D341Med (cell line): ENCODE data around the gene NSD2.
A peak's percentile ranks its signal among the peaks of the same experiment; 100 is the strongest.
"Not testable (repeated sequence)": the region's sequence is repeated elsewhere in the genome, so short reads cannot be mapped to it uniquely, and the experiment has no call there.

Source experiments
- DNase-seq: peaks from one replicate; pipeline ENCODE4 v3.0.0; 2012; ENCODE audit warnings: low spot score

The NSD2 gene

GRCh38 chr4:1899149-1900086, 28.2 kb downstream of the NSD2 start:
- DNase-seq: peak; percentile 89

DNA sequence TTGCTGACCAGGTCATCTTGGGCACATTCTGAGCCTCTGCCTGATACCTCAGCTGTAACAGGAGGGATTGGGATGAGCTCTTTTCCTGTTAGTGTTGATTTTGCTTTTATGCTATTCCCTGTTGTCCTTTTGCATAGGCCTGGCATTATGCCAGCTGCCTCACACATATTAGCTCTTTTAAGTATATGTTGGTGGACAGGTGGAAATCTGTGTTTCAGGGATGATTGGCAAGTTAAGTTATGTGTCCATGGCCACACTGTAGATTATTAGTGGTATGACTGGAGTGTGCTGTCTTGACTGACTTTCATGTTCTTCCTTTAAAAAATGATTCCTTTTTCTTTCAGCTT, 28.9 kb downstream of the NSD2 start:
- DNase-seq: no peak

DNA sequence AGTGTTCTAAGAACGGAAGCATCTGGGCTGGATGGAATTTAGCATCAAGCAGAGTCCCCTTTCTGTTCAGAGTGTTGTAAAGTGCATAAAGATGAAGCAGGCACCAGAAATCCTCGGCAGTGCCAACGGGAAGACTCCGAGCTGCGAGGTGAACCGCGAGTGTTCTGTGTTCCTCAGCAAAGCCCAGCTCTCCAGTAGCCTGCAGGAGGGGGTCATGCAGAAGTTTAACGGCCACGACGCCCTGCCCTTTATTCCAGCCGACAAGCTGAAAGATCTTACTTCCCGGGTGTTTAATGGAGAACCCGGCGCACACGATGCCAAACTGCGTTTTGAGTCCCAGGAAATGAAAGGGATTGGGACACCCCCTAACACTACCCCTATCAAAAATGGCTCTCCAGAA, 29.4 kb downstream of the NSD2 start:
- no peak for DNase-seq

DNA sequence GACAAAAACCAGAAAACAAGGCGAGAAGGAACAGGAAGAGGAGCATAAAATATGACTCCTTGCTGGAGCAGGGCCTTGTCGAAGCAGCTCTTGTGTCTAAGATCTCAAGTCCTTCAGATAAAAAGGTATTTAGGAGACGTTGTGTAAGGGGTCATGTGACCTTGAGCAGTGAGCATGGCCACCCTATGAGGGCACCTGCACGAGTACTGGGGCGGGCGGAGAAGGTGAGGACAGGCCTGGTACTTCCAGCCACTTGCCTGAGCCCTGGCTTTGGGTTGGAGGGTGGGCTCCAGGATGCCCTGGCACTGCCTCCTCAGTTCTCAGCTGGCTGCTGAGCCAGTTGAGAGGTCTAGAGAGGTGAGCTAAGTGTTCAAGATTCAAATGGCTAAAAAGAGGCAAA, 29.9 kb downstream of the NSD2 start:
- DNase-seq: no peak

- DNase-seq: no peak
Measured at GRCh38 chr4:1902243-1902642, 31.1 kb downstream of the NSD2 start.

DNA sequence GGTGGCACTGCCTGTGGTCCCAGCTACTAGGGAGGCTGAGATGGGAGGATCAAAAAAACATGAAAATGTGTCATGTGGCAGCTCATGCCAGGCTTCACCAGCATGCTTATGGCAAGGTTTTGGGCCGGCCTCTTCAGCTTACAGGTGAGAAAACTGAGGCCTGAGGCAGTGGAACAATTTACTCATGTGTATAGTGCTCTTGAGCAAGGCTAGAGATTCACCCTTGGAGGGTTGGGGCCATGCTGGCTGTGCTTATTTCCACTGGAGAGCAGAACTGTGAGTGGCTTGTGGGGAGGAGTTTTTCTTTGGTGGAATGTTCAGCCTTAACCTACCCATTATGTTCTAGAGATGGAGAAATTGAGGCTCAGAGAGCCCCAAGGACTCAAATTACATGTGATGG, 31.8 kb downstream of the NSD2 start:
- DNase-seq: no peak

DNA sequence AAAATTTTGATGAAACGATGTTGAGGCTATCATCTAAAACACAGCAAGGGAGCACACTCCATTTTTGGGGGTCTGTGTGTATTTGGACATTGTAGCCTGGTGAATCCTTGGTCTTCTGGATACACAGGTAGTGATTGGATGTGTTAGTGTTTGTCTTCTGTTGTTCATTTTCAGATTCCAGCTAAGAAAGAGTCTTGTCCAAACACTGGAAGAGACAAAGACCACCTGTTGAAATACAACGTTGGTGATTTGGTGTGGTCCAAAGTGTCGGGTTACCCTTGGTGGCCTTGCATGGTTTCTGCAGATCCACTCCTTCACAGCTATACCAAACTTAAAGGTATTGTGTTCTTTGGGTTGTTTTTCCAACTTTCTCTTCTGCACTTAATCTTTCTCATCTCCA, 32.8 kb downstream of the NSD2 start:
- DNase-seq: no peak

DNA sequence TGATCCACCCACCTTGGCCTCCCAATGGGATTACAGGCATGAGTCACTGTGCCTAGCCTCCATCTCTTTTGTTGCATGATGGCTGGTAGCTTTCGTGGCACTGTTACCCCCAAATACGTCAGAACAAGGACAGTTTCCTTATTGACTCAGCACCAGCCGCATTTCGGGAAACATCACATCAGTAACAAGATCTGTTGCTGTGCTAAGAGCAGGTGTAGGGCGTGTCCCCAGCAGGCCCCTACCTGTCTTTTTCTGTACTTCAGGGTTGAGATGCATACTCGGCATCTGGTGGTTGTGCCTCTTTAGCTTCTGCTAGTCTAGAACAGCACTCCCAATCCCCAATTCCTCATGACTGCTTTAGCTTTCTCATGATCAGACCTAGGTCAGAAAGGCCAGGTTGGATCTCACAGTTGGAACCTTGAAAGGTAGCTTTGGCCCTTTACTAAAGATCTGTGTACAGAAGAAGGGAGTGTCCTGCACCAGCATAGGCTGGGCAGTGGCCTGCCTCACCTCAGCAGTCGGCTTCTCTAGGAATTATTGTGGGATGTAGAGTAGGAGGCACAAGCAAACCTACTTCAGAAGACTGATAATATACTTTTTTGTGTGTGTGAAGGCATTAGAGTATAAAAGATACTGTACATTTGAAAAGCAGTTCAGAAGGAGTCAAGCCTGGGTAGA, 36.8 kb downstream of the NSD2 start:
- no peak for DNase-seq

GRCh38 chr4:1909696-1910095, 38.5 kb downstream of the NSD2 start:
- not testable (repeated sequence) for DNase-seq

DNA sequence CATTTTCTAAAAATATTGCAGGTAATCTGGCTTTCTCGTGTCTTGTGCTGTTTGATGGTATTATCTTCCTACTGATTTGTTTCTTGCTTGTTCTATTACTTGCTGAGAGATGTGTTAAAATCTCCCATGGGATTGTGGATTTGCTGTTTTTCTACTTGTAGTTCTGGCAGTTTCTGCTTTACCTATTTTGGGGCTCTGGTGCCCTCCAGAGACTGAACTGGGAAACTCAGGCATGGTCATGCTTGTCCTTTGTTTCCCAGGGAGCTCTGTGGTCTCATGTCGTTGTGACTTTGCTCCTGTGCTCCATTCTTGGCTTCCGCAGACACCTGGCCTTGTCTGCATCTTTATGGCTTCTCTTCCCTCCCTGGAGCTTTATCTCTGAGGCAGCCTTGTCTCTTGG, 39.5 kb downstream of the NSD2 start:
- peak; percentile 77 for DNase-seq

- DNase-seq: not testable (repeated sequence)
Measured at GRCh38 chr4:1911316-1911715, 40.1 kb downstream of the NSD2 start.

DNA sequence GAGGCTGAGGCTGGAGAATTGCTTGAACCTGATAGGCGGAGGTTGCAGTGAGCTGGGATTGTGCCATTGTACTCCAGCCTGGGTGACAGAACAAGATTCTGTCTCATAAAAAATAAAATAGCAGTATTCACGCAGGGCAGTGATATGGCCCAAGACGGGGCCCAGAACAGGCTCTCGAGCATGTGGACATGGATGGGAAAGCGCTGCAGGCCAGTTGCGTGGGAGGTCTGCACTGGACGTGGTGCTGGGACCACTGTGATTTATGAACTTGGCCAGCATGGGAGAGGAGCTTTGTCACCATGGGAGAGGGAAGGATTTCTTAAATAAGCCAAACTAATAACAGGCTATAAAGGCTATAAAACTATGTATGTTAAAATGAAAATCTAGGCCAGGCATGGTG, 51.6 kb downstream of the NSD2 start:
- DNase-seq: no peak

- DNase-seq: no peak
Measured at GRCh38 chr4:1927675-1928074, 56.5 kb downstream of the NSD2 start.

GRCh38 chr4:1928356-1929239, 57.4 kb downstream of the NSD2 start:
- no peak for DNase-seq

- no peak for DNase-seq
Measured at GRCh38 chr4:1932736-1933135, 61.5 kb downstream of the NSD2 start.

- DNase-seq: no peak
Measured at GRCh38 chr4:1933700-1934099, 62.5 kb downstream of the NSD2 start.

GRCh38 chr4:1937550-1937949, 66.4 kb downstream of the NSD2 start:
- DNase-seq: no peak

- DNase-seq: no peak
Measured at GRCh38 chr4:1938027-1938426, 66.8 kb downstream of the NSD2 start.

GRCh38 chr4:1939664-1940509, 68.7 kb downstream of the NSD2 start:
- no peak for DNase-seq

DNA sequence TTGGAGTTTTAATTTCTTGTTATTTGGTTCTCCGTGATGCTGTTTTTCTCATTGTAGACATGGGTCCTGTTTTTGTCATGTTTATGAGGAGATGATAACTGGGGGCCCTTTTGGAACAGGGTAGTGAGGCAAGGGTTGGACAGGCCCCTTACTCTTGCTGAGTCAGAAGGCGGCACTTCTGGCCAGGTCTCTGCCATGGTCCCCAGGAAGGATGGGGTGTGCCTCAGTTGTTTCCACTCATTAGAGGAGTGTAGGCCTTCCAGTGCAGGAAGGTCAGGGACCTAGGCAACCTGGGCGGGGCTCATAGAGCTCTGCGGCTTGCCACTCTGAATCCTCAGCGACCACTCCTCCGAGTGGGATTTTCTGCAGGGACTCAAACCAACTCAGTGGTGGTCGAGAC, 69.4 kb downstream of the NSD2 start:
- no peak for DNase-seq

DNA sequence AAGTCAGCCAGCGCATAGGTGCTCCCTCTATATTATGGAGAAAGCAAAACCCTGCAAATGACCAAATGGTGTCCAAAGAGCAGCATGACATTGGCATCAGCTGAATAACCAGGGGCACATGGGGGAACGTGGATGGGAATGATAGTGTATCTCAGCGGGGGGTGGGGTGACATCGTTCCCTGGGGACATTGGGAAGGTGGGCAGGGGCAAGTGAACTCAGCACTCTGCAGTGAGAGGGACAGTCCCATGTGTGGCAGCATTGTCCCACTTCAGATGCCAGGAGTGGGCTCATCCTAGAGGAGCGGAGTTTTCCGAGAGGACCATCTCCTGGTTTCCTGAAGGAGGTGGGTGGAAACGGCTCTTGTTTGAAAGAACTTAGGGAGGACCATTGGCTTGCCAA, 72.7 kb downstream of the NSD2 start:
- DNase-seq: no peak
